HUES64 (cell line): ENCODE data around the gene WBP1.
"Not testable (repeated sequence)": the region's sequence is repeated elsewhere in the genome, so short reads cannot be mapped to it uniquely, and the experiment has no call there.

Experiments
- H3K27ac ChIP-seq: 2 replicates; pipeline ENCODE4 v1.7.0; 2013; ENCODE audit warnings: low read depth, low read length, inconsistent platforms
- H3K27me3 ChIP-seq: 2 replicates; pipeline ENCODE4 v1.6.1; 2013; ENCODE audit warnings: mild to moderate bottlenecking, low read length; ENCODE audit not compliant: insufficient read depth
- H3K36me3 ChIP-seq: 2 replicates; pipeline ENCODE4 v1.6.1; 2013; ENCODE audit warnings: mild to moderate bottlenecking, low read length; ENCODE audit not compliant: insufficient read depth
- H3K4me1 ChIP-seq: 2 replicates; pipeline ENCODE4 v1.6.1; 2013; ENCODE audit warnings: mild to moderate bottlenecking, low read length, moderate library complexity; ENCODE audit not compliant: insufficient read depth
- H3K4me3 ChIP-seq: 2 replicates; pipeline ENCODE4 v1.5.1; 2013; ENCODE audit warnings: mild to moderate bottlenecking, low read length, moderate library complexity
- H3K9ac ChIP-seq: 2 replicates; pipeline ENCODE4 v1.6.1; 2013; ENCODE audit warnings: mild to moderate bottlenecking, low read depth, low read length
- H3K9me3 ChIP-seq: 2 replicates; pipeline ENCODE4 v1.6.1; 2013; ENCODE audit warnings: low read depth, low read length; ENCODE audit not compliant: insufficient read depth
- WGBS: fragments of 150-250, 120-280 bp; methylation state at CpG from one replicate; pipeline ENCODE4 v1.1.7; 2013; ENCODE audit warnings: missing lambda C conversion rate; 5-methylcytosine and 5-hydroxymethylcytosine counted together

Gene WBP1

GRCh38 chr2:74441690-74442482 lies 16.4 kb upstream of the WBP1 start, which contains the start of gene RTKN:
TSS of gene RTKN (minus strand) at chr2:74441937. CDS start at chr2:74441816, 121 bp downstream.
- peak within 1 kb of the TSS; percentile 72 for H3K4me3 ChIP-seq
- H3K27ac ChIP-seq, result peak within 1 kb of the TSS; percentile 99
- peaks cover 4% of the 10 kb centered on the region; the same call in 1 of the 2 replicates for H3K27me3 ChIP-seq
- H3K4me1 ChIP-seq, result peaks cover 29% of the 10 kb centered on the region
- H3K9ac ChIP-seq, result peak within 1 kb of the TSS; percentile 87
- H3K9me3 ChIP-seq, result no peaks in the 10 kb centered on the region
- under 1% methylated on average over 75 of the region's 75 CpGs for WGBS
- peaks cover 6% of the 10 kb centered on the region; the same call in 1 of the 2 replicates for H3K36me3 ChIP-seq

- Histone ChIP-seq H3K9ac (peak overlapping the region; percentile 87; the same call in 1 of the 2 replicates), H3K4me1 (peaks cover 21% of the 10 kb centered on the region), H3K4me3 (peak overlapping the region; percentile 72), H3K27ac (peak overlapping the region; percentile 99; the same call in 1 of the 2 replicates)
- not testable (repeated sequence) for H3K36me3 ChIP-seq, H3K9me3 ChIP-seq, H3K27me3 ChIP-seq
- WGBS, result 80% methylated on average over 16 of the region's 16 CpGs
These were observed 15.5 kb upstream of the WBP1 start for GRCh38 chr2:74442483-74443297.

GRCh38 chr2:74444498-74445318 lies 13.5 kb upstream of the WBP1 start:
- Histone ChIP-seq H3K27me3 (peaks cover 4% of the 10 kb centered on the region; the same call in 1 of the 2 replicates), H3K4me1 (0 out of 2 replicates have a peak, but pooled peaks cover under 1% of the 10 kb centered on the region), H3K9me3 (no peaks in the 10 kb centered on the region), H3K36me3 (no peaks in the 10 kb centered on the region), H3K27ac (no peak overlapping the region), H3K4me3 (no peak overlapping the region), H3K9ac (no peak overlapping the region)
- WGBS, result 82% methylated on average over 4 of the region's 5 CpGs

GRCh38 chr2:74447230-74447999 lies 10.8 kb upstream of the WBP1 start:
- Histone ChIP-seq H3K9ac (no peak overlapping the region), H3K27ac (no peak overlapping the region), H3K36me3 (no peaks in the 10 kb centered on the region), H3K9me3 (no peaks in the 10 kb centered on the region), H3K4me1 (no peaks in the 10 kb centered on the region), H3K4me3 (no peak overlapping the region), H3K27me3 (peaks cover 4% of the 10 kb centered on the region; the same call in 1 of the 2 replicates)
- WGBS, result 96% methylated on average over 2 of the region's 5 CpGs

- peaks cover 4% of the 10 kb centered on the region; the same call in 1 of the 2 replicates for H3K27me3 ChIP-seq
- H3K27ac ChIP-seq, result no peak overlapping the region
- H3K4me1 ChIP-seq, result no peaks in the 10 kb centered on the region
- no peak overlapping the region for H3K9ac ChIP-seq
- H3K36me3 ChIP-seq, result no peaks in the 10 kb centered on the region
- H3K9me3 ChIP-seq, result no peaks in the 10 kb centered on the region
- 98% methylated on average over 2 of the region's 2 CpGs for WGBS
- no peak overlapping the region for H3K4me3 ChIP-seq
These were observed 9.5 kb upstream of the WBP1 start for GRCh38 chr2:74448771-74449170.

GRCh38 chr2:74450570-74451190 lies 7.6 kb upstream of the WBP1 start:
- no peaks in the 10 kb centered on the region for H3K27me3 ChIP-seq
- WGBS, result 100% methylated on average over 3 of the region's 3 CpGs
- H3K27ac ChIP-seq, result no peak overlapping the region
- H3K4me3 ChIP-seq, result no peak overlapping the region
- no peaks in the 10 kb centered on the region for H3K9me3 ChIP-seq
- no peaks in the 10 kb centered on the region for H3K4me1 ChIP-seq
- H3K36me3 ChIP-seq, result no peaks in the 10 kb centered on the region
- no peak overlapping the region for H3K9ac ChIP-seq

GRCh38 chr2:74454654-74455511 lies 3.4 kb upstream of the WBP1 start, which contains the start of gene INO80B:
TSS of gene INO80B (plus strand) at chr2:74455087. CDS start at chr2:74455117, 30 bp downstream.
- H3K27me3 ChIP-seq, result no peaks in the 10 kb centered on the region
- no peaks in the 10 kb centered on the region for H3K36me3 ChIP-seq
- H3K9ac ChIP-seq, result peak within 1 kb of the TSS; percentile 59
- peaks cover 8% of the 10 kb centered on the region for H3K4me1 ChIP-seq
- peak within 1 kb of the TSS; percentile 75 for H3K4me3 ChIP-seq
- H3K27ac ChIP-seq, result 0 out of 2 replicates have a peak within 1 kb of the TSS, but pooled peaks have one; percentile 15
- 3% methylated on average over 40 of the region's 40 CpGs for WGBS
- no peaks in the 10 kb centered on the region for H3K9me3 ChIP-seq

GRCh38 chr2:74457129-74457548 lies 1.1 kb upstream of the WBP1 start:
- no peaks in the 10 kb centered on the region for H3K9me3 ChIP-seq
- peaks cover 8% of the 10 kb centered on the region for H3K4me1 ChIP-seq
- peak overlapping the region; percentile 76 for H3K9ac ChIP-seq
- H3K27ac ChIP-seq, result peak overlapping the region; percentile 93; the same call in 1 of the 2 replicates
- 1% methylated on average over 27 of the region's 27 CpGs for WGBS
- H3K27me3 ChIP-seq, result no peaks in the 10 kb centered on the region
- H3K36me3 ChIP-seq, result 0 out of 2 replicates have a peak, but pooled peaks cover 12% of the 10 kb centered on the region
- peak overlapping the region; percentile 75 for H3K4me3 ChIP-seq

- Histone ChIP-seq H3K4me1 (peaks cover 8% of the 10 kb centered on the region), H3K36me3 (peaks cover 16% of the 10 kb centered on the region), H3K27ac (peak overlapping the region; percentile 93), H3K27me3 (no peaks in the 10 kb centered on the region), H3K9ac (peak overlapping the region; percentile 81), H3K9me3 (no peaks in the 10 kb centered on the region), H3K4me3 (peak overlapping the region; percentile 75)
- under 1% methylated on average over 46 of the region's 46 CpGs for WGBS
These were observed 598 bp upstream of the WBP1 start for GRCh38 chr2:74457549-74458131.
